ENCODE data around the gene MAPK11.

GRCh38 chr22:50304528-50305392, 34.6 kb upstream of the MAPK11 start:
- TF ChIP-seq EZH2 (IDR thresholded peaks at IDR 0.05) = no peak
- TF ChIP-seq POLR2AphosphoS5 (IDR thresholded peaks at IDR 0.05; ENCODE audit: borderline replicate concordance, low read depth, low read length) = no peak
